ENCODE data around the gene MED12. TPM values are rescaled to one million over a fixed set of nuclear protein-coding genes. Genes with fewer than 3 reads are reported as not detected.

MED12 gene
- total RNA-seq, 1 donor from 2014 or later, result 15.6 TPM

DNA sequence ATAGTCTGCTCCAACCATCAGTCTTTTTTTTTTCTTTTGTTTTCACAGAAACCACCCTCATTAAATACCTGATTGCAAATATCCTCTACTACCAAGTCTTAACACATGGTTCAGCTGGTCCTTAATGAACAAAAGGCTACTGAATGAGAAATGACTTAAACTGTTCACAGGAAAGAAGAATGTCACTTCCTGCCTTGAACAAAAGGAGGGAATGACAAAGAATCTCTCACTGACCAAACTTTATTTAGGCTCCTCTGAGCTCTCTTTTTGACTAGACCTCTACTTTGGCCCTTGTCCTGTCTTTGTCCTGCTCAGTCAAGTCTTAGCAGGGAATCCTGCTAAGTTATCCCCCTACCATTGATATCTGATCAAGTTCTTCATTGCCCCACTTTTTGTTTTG, 72.9 kb downstream of the MED12 start:
- DNase-seq (ENCODE audit: low read depth), result no peak

Other genes with a start within 250 kb of the MED12 start
- gene TEX11, start 209.9 kb upstream of the MED12 start, total RNA-seq, result not detected in 2 replicates
- gene SLC7A3, start 187.5 kb upstream of the MED12 start, total RNA-seq, result not detected in 2 replicates
- 63.5 and 80.9 TPM in 2 replicates for gene SNX12, start 50.3 kb upstream of the MED12 start, total RNA-seq
- 18.1 and 20.7 TPM in 2 replicates for gene FOXO4, start 22.7 kb upstream of the MED12 start, total RNA-seq
- 4.6 TPM in 1 of 2 replicates, not detected in the other for gene CXorf65, start 11.9 kb upstream of the MED12 start, total RNA-seq
- 3.4 and 12.2 TPM in 2 replicates for gene IL2RG, start 7.0 kb upstream of the MED12 start, total RNA-seq
- gene NLGN3, start 26.2 kb downstream of the MED12 start, total RNA-seq, result 0.16 and 0.24 TPM in 2 replicates
- gene GJB1, start 104.6 kb downstream of the MED12 start, total RNA-seq, result not detected in 2 replicates
- 21.4 and 22.7 TPM in 2 replicates for gene ZMYM3, start 135.5 kb downstream of the MED12 start, total RNA-seq
- 373 and 376 TPM in 2 replicates for gene NONO, start 165.0 kb downstream of the MED12 start, total RNA-seq
- 109 and 135 TPM in 2 replicates for gene ITGB1BP2, start 183.2 kb downstream of the MED12 start, total RNA-seq
- 16.0 and 22.0 TPM in 2 replicates for gene TAF1, start 247.8 kb downstream of the MED12 start, total RNA-seq